SK-N-SH (cell line): ENCODE results near the gene CTBP2.

Source experiments
- EP300 ChIP-seq, 2 experiments: IDR thresholded peaks; 2 replicates each; pipeline versions ENCODE4 v1.4.0 to v1.6.1; 2012; ENCODE audit warnings: borderline replicate concordance in 1 of 2, low read depth in 1 of 2, low read length in 1 of 2
- MXI1 ChIP-seq: IDR thresholded peaks from 2 replicates; pipeline ENCODE4 v1.6.1; 2012; ENCODE audit warnings: mild to moderate bottlenecking, low read depth, low read length, improper control_type of control experiment
- POLR2AphosphoS5 ChIP-seq: IDR thresholded peaks from 2 replicates; pipeline ENCODE4 v1.6.1; 2012; ENCODE audit warnings: low read depth, low read length
- TF ChIP-seq, protein P1 (sequence below): fragments of 200-600 bp; sonication (generic); IDR thresholded peaks from 2 replicates; pipeline ENCODE4 v1.6.1; 2017; ENCODE audit warnings: antibody characterized with exemption, mild to moderate bottlenecking, moderate library complexity
- TF ChIP-seq, protein P2 (sequence below): IDR thresholded peaks from 2 replicates; pipeline ENCODE4 v1.4.0; 2012; ENCODE audit warnings: low read depth, borderline replicate concordance

DNA sequence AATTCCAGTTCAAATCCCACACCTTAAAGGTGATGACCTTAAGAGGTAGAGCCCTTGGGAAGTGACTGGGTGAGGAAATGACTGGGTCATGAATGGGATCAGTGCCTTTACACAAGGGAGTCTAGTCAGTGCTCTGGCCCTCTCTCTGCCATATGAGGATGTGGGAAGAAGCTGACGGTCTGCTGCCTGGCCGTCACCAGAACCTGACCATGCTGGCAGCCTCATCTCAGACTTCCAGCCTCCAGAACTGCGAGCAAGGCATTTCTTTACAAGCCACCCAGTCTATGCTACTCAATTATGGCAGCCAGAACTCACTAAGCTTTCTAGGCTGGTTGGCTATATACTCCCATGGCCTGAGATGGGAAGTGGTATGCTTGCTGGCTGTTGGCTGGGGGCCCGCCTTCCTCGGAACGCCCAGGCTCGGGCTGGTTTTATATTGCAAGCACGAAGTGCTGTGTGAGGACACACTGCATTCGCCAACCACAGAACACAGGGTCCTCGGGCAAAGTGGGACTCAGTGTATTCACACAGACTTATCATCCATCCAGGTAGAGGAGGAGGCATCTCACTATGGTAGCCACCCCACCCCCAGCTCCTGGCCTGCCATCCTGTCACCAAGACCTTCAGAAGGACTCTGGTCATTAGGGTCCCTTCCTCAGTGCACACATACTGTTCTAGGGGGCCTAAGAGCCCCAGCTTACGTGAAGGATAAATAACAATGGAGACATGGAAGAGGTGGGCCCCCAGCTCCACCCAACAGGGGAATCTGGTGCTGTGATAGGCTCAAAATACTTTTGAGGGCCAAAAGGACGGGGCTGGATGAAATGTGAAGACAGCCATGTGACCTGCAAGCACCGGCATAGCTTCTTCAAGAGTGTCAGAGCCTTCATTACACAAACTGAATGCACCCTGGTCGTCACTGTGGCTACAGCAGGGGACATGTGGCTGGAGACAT lies 169.4 kb downstream of the CTBP2 start:
- TF ChIP-seq, protein P1, sequence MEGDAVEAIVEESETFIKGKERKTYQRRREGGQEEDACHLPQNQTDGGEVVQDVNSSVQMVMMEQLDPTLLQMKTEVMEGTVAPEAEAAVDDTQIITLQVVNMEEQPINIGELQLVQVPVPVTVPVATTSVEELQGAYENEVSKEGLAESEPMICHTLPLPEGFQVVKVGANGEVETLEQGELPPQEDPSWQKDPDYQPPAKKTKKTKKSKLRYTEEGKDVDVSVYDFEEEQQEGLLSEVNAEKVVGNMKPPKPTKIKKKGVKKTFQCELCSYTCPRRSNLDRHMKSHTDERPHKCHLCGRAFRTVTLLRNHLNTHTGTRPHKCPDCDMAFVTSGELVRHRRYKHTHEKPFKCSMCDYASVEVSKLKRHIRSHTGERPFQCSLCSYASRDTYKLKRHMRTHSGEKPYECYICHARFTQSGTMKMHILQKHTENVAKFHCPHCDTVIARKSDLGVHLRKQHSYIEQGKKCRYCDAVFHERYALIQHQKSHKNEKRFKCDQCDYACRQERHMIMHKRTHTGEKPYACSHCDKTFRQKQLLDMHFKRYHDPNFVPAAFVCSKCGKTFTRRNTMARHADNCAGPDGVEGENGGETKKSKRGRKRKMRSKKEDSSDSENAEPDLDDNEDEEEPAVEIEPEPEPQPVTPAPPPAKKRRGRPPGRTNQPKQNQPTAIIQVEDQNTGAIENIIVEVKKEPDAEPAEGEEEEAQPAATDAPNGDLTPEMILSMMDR, result no peak
- TF ChIP-seq, protein P2, sequence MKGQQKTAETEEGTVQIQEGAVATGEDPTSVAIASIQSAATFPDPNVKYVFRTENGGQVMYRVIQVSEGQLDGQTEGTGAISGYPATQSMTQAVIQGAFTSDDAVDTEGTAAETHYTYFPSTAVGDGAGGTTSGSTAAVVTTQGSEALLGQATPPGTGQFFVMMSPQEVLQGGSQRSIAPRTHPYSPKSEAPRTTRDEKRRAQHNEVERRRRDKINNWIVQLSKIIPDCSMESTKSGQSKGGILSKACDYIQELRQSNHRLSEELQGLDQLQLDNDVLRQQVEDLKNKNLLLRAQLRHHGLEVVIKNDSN, result no peak
- TF ChIP-seq EP300 (IDR thresholded peaks at IDR 0.05; ENCODE audit: borderline replicate concordance in 1 of 2, low read depth in 1 of 2, low read length in 1 of 2) (no peak), MXI1 (no peak), POLR2AphosphoS5 (no peak)
